ENCODE measurements around the gene GPRIN1.

DNA sequence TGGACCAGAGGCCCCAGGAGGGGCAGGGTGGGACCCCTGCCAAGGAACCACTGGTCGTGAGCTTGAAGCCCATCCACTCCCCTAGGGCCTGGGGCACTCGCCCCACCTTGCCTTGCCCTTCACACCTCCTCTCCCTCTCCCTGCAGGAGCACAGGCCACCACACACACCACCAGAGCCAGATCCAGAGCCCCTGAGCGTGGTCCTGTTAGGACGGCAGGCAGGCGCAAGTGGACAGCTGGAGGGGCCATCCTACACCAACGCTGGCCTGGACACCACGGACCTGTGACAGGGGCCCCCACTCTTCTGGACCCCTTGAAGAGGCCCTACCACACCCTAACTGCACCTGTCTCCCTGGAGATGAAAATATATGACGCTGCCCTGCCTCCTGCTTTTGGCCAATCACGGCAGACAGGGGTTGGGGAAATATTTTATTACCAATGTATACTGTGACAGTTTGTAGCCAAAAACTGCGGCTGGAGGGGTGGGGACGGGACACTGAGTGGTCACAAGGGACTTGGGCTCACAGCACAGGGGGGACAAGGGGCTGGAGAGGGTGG is 14.5 kb downstream of the GPRIN1 start:
- TF ChIP-seq, protein P1, sequence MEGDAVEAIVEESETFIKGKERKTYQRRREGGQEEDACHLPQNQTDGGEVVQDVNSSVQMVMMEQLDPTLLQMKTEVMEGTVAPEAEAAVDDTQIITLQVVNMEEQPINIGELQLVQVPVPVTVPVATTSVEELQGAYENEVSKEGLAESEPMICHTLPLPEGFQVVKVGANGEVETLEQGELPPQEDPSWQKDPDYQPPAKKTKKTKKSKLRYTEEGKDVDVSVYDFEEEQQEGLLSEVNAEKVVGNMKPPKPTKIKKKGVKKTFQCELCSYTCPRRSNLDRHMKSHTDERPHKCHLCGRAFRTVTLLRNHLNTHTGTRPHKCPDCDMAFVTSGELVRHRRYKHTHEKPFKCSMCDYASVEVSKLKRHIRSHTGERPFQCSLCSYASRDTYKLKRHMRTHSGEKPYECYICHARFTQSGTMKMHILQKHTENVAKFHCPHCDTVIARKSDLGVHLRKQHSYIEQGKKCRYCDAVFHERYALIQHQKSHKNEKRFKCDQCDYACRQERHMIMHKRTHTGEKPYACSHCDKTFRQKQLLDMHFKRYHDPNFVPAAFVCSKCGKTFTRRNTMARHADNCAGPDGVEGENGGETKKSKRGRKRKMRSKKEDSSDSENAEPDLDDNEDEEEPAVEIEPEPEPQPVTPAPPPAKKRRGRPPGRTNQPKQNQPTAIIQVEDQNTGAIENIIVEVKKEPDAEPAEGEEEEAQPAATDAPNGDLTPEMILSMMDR (IDR thresholded peaks at IDR 0.05), result no peak
- no peak for TF ChIP-seq POLR2A (IDR thresholded peaks at IDR 0.05)

Measured in thyroid gland (tissue), 4 donors.